GM23248 (cell line): ENCODE measurements around the gene DIP2C.

Source experiments
- EZH2 ChIP-seq: fragments of 200-600 bp; sonication (generic); IDR thresholded peaks from 2 replicates; pipeline ENCODE4 v1.6.1; 2018; ENCODE audit warnings: antibody characterized with exemption, mild to moderate bottlenecking; ENCODE audit not compliant: insufficient read depth, poor library complexity, severe bottlenecking
- EZH2phosphoT487 ChIP-seq: fragments of 200-600 bp; sonication (generic); IDR thresholded peaks from 2 replicates; pipeline ENCODE4 v1.6.1; 2018; ENCODE audit warnings: antibody characterized with exemption, moderate library complexity, mild to moderate bottlenecking, low read depth; ENCODE audit not compliant: insufficient read depth

DNA sequence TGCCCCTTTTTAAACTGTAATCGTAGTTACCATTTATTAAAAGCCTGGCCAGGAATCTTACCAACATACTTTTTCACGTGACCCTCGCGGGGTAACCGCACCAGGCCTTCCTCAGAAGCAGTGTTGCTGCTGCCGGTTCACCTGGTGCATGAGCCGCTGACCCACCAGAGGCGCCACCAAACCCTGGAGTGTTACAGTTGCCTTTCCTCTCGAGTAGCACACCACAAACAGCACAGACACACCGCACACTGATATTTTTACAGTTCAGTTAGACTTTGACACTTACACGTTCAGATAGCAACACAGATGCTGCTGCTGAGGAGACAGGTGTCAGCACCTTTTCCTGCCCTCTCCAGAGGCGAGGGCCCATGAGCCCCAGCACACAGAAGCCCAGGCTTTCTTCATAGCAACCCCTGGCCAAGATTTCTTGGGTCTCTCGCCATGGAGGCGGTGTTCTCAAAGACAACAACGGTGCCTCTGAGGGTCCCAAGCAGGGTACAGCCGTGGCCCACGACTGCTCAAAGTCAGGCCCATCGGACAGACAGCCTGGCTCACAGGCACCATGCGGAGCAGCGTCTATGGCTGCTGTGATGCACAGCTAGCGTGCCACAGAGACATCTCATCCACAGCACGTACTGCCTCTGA, 123.1 kb downstream of the DIP2C start:
- TF ChIP-seq EZH2 (no peak), EZH2phosphoT487 (no peak)
